HL-60 (cell line): ENCODE data around the gene ESYT2.

ENCODE experiments used
- DNase-seq, 2 experiments: peaks; one replicate each; pipeline ENCODE4 v3.0.0-alpha.2; 2010 to 2020; ENCODE audit warnings: low read depth in 1 of 2, low spot score in 1 of 2
- H3K27ac ChIP-seq: fragments of 250-450 bp; sonication (Bioruptor Pico); replicated peaks from 2 replicates; pipeline ENCODE4 v1.5.1; 2020; ENCODE audit warnings: mild to moderate bottlenecking, moderate library complexity
- H3K27me3 ChIP-seq: fragments of 250-450 bp; sonication (Bioruptor Pico); 2 replicates; pipeline ENCODE4 v1.5.1; 2021; ENCODE audit warnings: mild to moderate bottlenecking, moderate library complexity; ENCODE audit not compliant: insufficient read depth, poor library complexity, severe bottlenecking
- H3K4me3 ChIP-seq: replicated peaks from 2 replicates; pipeline ENCODE4 v1.5.1; 2011; ENCODE audit warnings: mild to moderate bottlenecking, control low read depth, low read length; ENCODE audit not compliant: insufficient read depth
- GABPA ChIP-seq: IDR thresholded peaks from 2 replicates; pipeline ENCODE4 v1.6.1; 2012; ENCODE audit warnings: low read depth
- POLR2AphosphoS5 ChIP-seq: IDR thresholded peaks from 2 replicates; pipeline ENCODE4 v1.6.1; 2012; ENCODE audit warnings: low read depth
- SPI1 ChIP-seq: IDR thresholded peaks from 2 replicates; pipeline ENCODE4 v1.6.1; 2012; ENCODE audit warnings: low read depth, mild to moderate bottlenecking, borderline replicate concordance
- TF ChIP-seq, protein P1 (sequence below): IDR thresholded peaks from one replicate; pipeline ENCODE4 v1.5.1; 2011; ENCODE audit warnings: low read length, control low read depth, inconsistent platforms; ENCODE audit not compliant: insufficient read depth
- TF ChIP-seq, protein P2 (sequence below): IDR thresholded peaks from 2 replicates; pipeline ENCODE4 v1.6.1; 2012; ENCODE audit warnings: low read depth; ENCODE audit not compliant: insufficient replicate concordance

ESYT2 gene

DNA sequence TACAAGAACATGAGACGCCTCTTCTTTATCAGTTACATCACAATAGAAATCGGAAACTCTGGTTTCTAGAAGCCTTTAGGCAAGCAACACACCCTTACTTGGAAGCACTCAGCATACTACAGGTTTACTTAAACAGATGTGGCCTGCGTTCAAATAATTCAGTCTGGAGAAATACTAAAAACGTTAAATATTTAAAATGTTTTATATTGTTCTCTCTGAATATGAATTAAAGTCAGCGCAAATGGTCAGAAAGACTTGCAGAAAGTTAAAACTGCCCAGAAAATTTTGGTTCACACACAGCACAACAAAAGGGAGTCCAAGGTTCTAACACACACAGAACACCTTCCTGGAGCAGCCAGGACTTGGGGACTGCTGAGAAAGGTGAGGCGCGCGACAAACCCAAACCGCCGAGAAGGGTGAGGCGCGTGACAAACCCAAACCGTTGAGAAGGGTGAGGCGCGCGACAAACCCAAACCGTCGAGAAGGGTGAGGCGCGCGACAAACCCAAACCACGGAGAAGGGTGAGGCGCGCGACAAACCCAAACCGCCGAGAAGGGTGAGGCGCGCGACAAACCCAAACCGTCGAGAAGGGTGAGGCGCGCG, 25.8 kb downstream of the ESYT2 start:
- Histone ChIP-seq H3K27me3 (no peaks in the 10 kb centered on the region), H3K27ac (no peak overlapping the region; the same call in 1 of the 2 replicates), H3K4me3 (no peak overlapping the region)
- TF ChIP-seq POLR2AphosphoS5 = no peak
- TF ChIP-seq, protein P1, sequence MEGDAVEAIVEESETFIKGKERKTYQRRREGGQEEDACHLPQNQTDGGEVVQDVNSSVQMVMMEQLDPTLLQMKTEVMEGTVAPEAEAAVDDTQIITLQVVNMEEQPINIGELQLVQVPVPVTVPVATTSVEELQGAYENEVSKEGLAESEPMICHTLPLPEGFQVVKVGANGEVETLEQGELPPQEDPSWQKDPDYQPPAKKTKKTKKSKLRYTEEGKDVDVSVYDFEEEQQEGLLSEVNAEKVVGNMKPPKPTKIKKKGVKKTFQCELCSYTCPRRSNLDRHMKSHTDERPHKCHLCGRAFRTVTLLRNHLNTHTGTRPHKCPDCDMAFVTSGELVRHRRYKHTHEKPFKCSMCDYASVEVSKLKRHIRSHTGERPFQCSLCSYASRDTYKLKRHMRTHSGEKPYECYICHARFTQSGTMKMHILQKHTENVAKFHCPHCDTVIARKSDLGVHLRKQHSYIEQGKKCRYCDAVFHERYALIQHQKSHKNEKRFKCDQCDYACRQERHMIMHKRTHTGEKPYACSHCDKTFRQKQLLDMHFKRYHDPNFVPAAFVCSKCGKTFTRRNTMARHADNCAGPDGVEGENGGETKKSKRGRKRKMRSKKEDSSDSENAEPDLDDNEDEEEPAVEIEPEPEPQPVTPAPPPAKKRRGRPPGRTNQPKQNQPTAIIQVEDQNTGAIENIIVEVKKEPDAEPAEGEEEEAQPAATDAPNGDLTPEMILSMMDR = no peak
- TF ChIP-seq GABPA = no peak
- TF ChIP-seq, protein P2, sequence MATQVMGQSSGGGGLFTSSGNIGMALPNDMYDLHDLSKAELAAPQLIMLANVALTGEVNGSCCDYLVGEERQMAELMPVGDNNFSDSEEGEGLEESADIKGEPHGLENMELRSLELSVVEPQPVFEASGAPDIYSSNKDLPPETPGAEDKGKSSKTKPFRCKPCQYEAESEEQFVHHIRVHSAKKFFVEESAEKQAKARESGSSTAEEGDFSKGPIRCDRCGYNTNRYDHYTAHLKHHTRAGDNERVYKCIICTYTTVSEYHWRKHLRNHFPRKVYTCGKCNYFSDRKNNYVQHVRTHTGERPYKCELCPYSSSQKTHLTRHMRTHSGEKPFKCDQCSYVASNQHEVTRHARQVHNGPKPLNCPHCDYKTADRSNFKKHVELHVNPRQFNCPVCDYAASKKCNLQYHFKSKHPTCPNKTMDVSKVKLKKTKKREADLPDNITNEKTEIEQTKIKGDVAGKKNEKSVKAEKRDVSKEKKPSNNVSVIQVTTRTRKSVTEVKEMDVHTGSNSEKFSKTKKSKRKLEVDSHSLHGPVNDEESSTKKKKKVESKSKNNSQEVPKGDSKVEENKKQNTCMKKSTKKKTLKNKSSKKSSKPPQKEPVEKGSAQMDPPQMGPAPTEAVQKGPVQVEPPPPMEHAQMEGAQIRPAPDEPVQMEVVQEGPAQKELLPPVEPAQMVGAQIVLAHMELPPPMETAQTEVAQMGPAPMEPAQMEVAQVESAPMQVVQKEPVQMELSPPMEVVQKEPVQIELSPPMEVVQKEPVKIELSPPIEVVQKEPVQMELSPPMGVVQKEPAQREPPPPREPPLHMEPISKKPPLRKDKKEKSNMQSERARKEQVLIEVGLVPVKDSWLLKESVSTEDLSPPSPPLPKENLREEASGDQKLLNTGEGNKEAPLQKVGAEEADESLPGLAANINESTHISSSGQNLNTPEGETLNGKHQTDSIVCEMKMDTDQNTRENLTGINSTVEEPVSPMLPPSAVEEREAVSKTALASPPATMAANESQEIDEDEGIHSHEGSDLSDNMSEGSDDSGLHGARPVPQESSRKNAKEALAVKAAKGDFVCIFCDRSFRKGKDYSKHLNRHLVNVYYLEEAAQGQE = no peak
- no peak for TF ChIP-seq SPI1
- no peak for DNase-seq

DNA sequence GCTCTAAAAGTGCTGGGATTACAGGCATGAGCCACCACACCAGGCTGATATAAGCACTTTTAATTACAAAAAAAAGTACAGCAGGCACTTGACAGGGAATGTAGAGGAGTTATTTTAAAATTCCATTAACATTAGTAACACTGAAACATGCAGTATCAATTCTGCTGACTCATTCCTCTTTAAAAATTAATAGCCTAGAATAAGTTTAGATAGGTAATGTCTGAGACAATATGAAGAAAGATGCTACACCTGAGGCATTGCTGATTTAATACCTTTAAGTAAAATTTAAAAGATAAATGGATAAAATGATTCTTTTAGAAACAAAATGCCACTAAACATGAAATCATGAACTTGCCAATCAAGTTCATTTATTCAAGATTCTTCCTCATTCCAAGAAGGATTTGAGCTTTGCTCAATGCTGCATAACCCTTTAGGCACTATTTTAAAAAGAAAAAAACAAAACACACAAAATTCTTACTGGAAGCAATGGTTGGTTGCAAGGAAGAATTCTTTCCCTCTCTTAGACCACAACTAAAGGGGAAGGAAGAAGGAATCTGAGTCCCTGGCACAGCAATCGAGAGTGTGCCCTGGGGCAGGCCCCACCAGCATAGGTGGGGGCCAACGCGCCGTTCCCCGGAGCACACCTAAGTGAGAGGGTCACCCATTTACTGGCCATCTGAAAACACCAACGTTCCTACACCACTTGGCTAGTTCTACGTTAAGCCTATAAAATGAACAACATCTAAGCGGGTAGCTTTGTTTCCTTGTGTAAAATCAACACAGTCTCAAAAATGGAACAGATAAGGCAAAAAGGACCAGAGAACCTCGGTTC, 26.6 kb downstream of the ESYT2 start:
- no peaks in the 10 kb centered on the region for H3K27me3 ChIP-seq
- H3K27ac ChIP-seq = no peak overlapping the region; the same call in 1 of the 2 replicates
- no peak for DNase-seq
- no peak overlapping the region for H3K4me3 ChIP-seq
- TF ChIP-seq SPI1 (no peak), GABPA (no peak), POLR2AphosphoS5 (no peak)
- TF ChIP-seq, protein P1 = no peak
- TF ChIP-seq, protein P2 = no peak

DNA sequence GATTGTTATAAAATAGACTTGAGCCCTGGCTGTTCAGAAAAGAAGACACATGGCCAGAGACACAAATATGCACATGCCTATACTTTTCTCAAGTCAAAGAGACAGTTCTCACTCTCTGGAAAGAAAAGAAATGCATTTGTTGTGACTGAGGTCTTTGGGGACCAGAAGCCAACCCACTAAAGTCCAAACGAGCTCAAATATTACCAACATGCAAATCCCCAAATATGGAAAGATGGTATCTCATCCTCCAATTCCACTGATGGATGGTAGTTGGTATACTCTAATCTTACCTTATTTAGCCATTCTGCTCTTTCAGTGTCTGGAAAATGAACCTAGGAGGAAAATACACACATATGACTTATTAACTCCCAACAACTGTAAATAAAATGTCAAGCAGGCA, 30.6 kb downstream of the ESYT2 start:
- no peak for DNase-seq
- no peaks in the 10 kb centered on the region for H3K27me3 ChIP-seq
- H3K4me3 ChIP-seq = no peak overlapping the region
- H3K27ac ChIP-seq = no peak overlapping the region
- TF ChIP-seq GABPA (no peak), SPI1 (no peak), POLR2AphosphoS5 (no peak)
- TF ChIP-seq, protein P2 = no peak
- TF ChIP-seq, protein P1 = no peak
